ENCODE data around the gene ZNF813. TPM values are rescaled to one million over a fixed set of nuclear protein-coding genes. Genes with fewer than 3 reads are reported as not detected.
A peak's percentile ranks its signal among the peaks of the same experiment; 100 is the strongest.

Gene ZNF813
- total and polyA plus RNA-seq, 9 of the 15 experiments (the other 6 are each of a cell fraction or from before 2014, with no cell fraction given) = 1.3 to 8.0 (median 5.3) TPM

DNA sequence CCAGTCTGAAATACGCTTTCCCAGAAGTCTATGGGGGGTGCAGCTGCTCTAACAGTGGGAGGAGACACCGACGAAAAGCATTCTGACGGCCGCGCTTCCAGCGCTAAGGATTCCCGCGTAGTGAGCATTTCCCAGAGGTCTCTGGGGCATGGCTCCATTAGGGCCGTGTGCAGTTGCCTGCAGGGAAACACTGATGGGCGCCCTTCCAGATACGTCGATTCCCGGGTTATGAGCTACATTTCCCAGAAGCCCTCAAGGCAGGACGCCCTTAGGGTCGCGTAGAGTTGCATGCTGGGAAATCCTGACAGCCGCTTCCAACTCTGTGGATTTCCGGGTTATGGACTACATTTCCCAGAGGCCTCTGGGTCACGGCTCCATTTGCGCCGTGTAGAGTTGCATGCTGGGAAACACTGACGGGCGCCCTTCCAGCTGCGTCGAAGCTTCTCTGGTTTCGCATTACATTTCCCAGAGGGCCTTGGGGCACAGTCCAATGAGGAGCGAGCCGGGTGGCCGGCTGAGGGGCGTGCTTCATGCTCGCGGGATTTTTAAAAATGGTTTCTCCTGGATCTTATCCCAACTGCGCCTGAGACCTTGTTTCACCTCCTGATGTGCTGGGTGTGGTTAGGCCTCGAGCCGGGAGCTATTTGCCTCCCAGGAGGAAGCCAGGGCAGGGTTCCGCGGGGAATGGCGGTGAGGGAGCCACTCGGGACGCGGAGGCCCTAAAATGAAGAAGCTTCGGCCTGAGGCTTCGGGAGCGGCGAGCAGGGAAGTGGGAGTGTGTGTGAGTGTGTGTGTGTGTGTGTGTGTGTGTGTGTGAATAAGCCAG, 53.2 kb downstream of the ZNF813 start (continued):
- TF ChIP-seq ZNF584 (CRISPR knock-in tag; IDR thresholded peaks at IDR 0.05; ENCODE audit: low read depth) (0 out of 2 replicates have a peak, but pooled peaks have one; percentile 27), ZBTB17 (CRISPR knock-in tag; IDR thresholded peaks at IDR 0.05) (no peak), ZNF232 (CRISPR knock-in tag; IDR thresholded peaks at IDR 0.05) (no peak), CTBP1 (IDR thresholded peaks at IDR 0.05; ENCODE audit: borderline replicate concordance) (no peak), ZNF165 (CRISPR knock-in tag; IDR thresholded peaks at IDR 0.05; ENCODE audit: borderline replicate concordance) (no peak), EP300 (IDR thresholded peaks at IDR 0.05; ENCODE audit: low read length) (no peak), POLR3G (IDR thresholded peaks at IDR 0.05; ENCODE audit: extremely low read depth, insufficient read length, insufficient replicate concordance) (no peak), POLR2A (conservative IDR thresholded peaks at IDR 0.05) (no peak), ETV1 (tag; conservative IDR thresholded peaks at IDR 0.05; ENCODE audit: low read depth) (peak; percentile 39; the same call in 1 of the 2 replicates), ETS2 (tag; IDR thresholded peaks at IDR 0.05; ENCODE audit: borderline replicate concordance, poor library complexity, severe bottlenecking) (no peak), KAT8 (IDR thresholded peaks at IDR 0.05; ENCODE audit: low read depth) (no peak), ZNF347 (CRISPR knock-in tag; IDR thresholded peaks at IDR 0.05; ENCODE audit: low read depth) (no peak), JUND (IDR thresholded peaks at IDR 0.05; ENCODE audit: borderline replicate concordance, low read depth, low read length) (0 out of 2 replicates have a peak, but pooled peaks have one; percentile 15), JUND (tag; IDR thresholded peaks at IDR 0.05; ENCODE audit: borderline replicate concordance, low read depth, low read length) (peak; percentile 26; the same call in 1 of the 3 replicates), DMBX1 (CRISPR knock-in tag; IDR thresholded peaks at IDR 0.05; ENCODE audit: borderline replicate concordance) (peak; percentile 29; the same call in 1 of the 2 replicates), HDAC2 (IDR thresholded peaks at IDR 0.05) (no peak), ZNF431 (CRISPR knock-in tag; IDR thresholded peaks at IDR 0.05) (no peak), TAL1 (IDR thresholded peaks at IDR 0.05) (no peak), SP1 (CRISPR knock-in tag; IDR thresholded peaks at IDR 0.05) (0 out of 2 replicates have a peak, but pooled peaks have one; percentile 33), NCOA2 (IDR thresholded peaks at IDR 0.05; ENCODE audit: partially characterized antibody in 2 of 2) (no peak), NONO (IDR thresholded peaks at IDR 0.05; ENCODE audit: low read depth in 2 of 2, low read length in 1 of 2) (no peak)
- TF ChIP-seq, protein P1, sequence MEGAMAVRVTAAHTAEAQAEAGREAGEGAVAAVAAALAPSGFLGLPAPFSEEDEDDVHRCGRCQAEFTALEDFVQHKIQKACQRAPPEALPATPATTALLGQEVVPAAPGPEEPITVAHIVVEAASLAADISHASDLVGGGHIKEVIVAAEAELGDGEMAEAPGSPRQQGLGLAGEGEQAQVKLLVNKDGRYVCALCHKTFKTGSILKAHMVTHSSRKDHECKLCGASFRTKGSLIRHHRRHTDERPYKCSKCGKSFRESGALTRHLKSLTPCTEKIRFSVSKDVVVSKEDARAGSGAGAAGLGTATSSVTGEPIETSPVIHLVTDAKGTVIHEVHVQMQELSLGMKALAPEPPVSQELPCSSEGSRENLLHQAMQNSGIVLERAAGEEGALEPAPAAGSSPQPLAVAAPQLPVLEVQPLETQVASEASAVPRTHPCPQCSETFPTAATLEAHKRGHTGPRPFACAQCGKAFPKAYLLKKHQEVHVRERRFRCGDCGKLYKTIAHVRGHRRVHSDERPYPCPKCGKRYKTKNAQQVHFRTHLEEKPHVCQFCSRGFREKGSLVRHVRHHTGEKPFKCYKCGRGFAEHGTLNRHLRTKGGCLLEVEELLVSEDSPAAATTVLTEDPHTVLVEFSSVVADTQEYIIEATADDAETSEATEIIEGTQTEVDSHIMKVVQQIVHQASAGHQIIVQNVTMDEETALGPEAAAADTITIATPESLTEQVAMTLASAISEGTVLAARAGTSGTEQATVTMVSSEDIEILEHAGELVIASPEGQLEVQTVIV (CRISPR knock-in tag; IDR thresholded peaks at IDR 0.05; ENCODE audit: borderline replicate concordance) = no peak
- TF ChIP-seq, protein P2, sequence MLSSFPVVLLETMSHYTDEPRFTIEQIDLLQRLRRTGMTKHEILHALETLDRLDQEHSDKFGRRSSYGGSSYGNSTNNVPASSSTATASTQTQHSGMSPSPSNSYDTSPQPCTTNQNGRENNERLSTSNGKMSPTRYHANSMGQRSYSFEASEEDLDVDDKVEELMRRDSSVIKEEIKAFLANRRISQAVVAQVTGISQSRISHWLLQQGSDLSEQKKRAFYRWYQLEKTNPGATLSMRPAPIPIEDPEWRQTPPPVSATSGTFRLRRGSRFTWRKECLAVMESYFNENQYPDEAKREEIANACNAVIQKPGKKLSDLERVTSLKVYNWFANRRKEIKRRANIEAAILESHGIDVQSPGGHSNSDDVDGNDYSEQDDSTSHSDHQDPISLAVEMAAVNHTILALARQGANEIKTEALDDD (IDR thresholded peaks at IDR 0.05) = no peak
- TF ChIP-seq, protein P3, sequence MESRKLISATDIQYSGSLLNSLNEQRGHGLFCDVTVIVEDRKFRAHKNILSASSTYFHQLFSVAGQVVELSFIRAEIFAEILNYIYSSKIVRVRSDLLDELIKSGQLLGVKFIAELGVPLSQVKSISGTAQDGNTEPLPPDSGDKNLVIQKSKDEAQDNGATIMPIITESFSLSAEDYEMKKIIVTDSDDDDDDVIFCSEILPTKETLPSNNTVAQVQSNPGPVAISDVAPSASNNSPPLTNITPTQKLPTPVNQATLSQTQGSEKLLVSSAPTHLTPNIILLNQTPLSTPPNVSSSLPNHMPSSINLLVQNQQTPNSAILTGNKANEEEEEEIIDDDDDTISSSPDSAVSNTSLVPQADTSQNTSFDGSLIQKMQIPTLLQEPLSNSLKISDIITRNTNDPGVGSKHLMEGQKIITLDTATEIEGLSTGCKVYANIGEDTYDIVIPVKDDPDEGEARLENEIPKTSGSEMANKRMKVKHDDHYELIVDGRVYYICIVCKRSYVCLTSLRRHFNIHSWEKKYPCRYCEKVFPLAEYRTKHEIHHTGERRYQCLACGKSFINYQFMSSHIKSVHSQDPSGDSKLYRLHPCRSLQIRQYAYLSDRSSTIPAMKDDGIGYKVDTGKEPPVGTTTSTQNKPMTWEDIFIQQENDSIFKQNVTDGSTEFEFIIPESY (CRISPR knock-in tag; IDR thresholded peaks at IDR 0.05) = peak; percentile 66; the same call in 1 of the 2 replicates

Measured in K562 (cell line).